Natural killer cell (primary cell): ENCODE results near the gene MEGF6. TPM values are rescaled to one million over a fixed set of nuclear protein-coding genes. Genes with fewer than 3 reads are reported as not detected.

Experiments used
- ATAC-seq, 3 donors: fragments of 150-1000 bp in 2 of 3; fragments of 200-7000 bp in 1 of 3; cut with Tn5 transposase; 1 replicate in 1 of 3; 2 replicates in 2 of 3; pipeline ENCODE4 v1.10.0; 2021; ENCODE audit warnings: mild to moderate bottlenecking in 2 of 3, moderate library complexity in 2 of 3
- DNase-seq, 2 donors: peaks; one replicate each; pipeline versions ENCODE4 v3.0.0 to v3.0.0-alpha.2; 2013 to 2021; ENCODE audit warnings: mixed read lengths in 1 of 2
- H3K27ac ChIP-seq: one replicate; pipeline ENCODE4 v1.5.1; 2013; ENCODE audit warnings: mild to moderate bottlenecking, low read length
- H3K27me3 ChIP-seq: one replicate; pipeline ENCODE4 v1.6.1; 2013; ENCODE audit warnings: low read length; ENCODE audit not compliant: control insufficient read depth, insufficient read depth
- H3K36me3 ChIP-seq: one replicate; pipeline ENCODE4 v1.6.1; 2013; ENCODE audit warnings: low read length; ENCODE audit not compliant: control insufficient read depth, insufficient read depth
- H3K4me1 ChIP-seq: one replicate; pipeline ENCODE4 v1.6.1; 2013; ENCODE audit warnings: low read length; ENCODE audit not compliant: control insufficient read depth, insufficient read depth
- H3K4me3 ChIP-seq: one replicate; pipeline ENCODE4 v1.5.1; 2013; ENCODE audit warnings: low read length
- H3K9me3 ChIP-seq: one replicate; pipeline ENCODE4 v1.6.1; 2013; ENCODE audit warnings: low read length; ENCODE audit not compliant: control insufficient read depth, insufficient read depth
- H3K27ac Mint-ChIP-seq, 2 donors: one replicate each; pipeline ENCODE4 v1.8.0; 2022; ENCODE audit warnings: mild to moderate bottlenecking in 2 of 2, mixed read lengths in 2 of 2, moderate library complexity in 1 of 2
- H3K27me3 Mint-ChIP-seq, 2 donors: one replicate each; pipeline ENCODE4 v1.8.0; 2022; ENCODE audit warnings: low read depth in 2 of 2, mixed read lengths in 2 of 2
- H3K36me3 Mint-ChIP-seq: one replicate; pipeline ENCODE4 v1.8.0; 2022; ENCODE audit warnings: mixed read lengths
- H3K4me1 Mint-ChIP-seq, 2 donors: one replicate each; pipeline ENCODE4 v1.8.0; 2022; ENCODE audit warnings: mixed read lengths in 2 of 2
- H3K4me3 Mint-ChIP-seq: one replicate; pipeline ENCODE4 v1.8.0; 2022; ENCODE audit warnings: mild to moderate bottlenecking, moderate library complexity, mixed read lengths
- H3K9me3 Mint-ChIP-seq, 2 donors: one replicate each; pipeline ENCODE4 v1.8.0; 2022; ENCODE audit warnings: mixed read lengths in 2 of 2
- CTCF ChIP-seq: fragments of 200-600 bp; IDR thresholded peaks from one replicate; pipeline ENCODE4 v1.8.0; 2022; ENCODE audit warnings: antibody characterized with exemption
- WGBS: methylation state at CpG from one replicate; pipeline ENCODE4 v1.1.7; 2013; ENCODE audit warnings: missing lambda C conversion rate; ENCODE audit not compliant: insufficient coverage; 5-methylcytosine and 5-hydroxymethylcytosine counted together
- intact Hi-C: fragments of 100-400 bp; cut with micrococcal nuclease; formaldehyde crosslinking; loops from one replicate; pipeline ENCODE4 v1.14.2; 2022
- total RNA-seq, 4 donors: library from RNA; stranded (reverse); fragments of 120-200 nt in 1 of 4; gene quantifications; one replicate each; pipeline versions ENCODE4 v1.2.3 to v1.2.4, GENCODE V29; 2013 to 2022

MEGF6 gene
- total RNA-seq, 3 donors from 2014 or later (not counting 1 experiment from before 2014, with no cell fraction given) = 3.1 to 15.6 (median 5.1) TPM

DNA sequence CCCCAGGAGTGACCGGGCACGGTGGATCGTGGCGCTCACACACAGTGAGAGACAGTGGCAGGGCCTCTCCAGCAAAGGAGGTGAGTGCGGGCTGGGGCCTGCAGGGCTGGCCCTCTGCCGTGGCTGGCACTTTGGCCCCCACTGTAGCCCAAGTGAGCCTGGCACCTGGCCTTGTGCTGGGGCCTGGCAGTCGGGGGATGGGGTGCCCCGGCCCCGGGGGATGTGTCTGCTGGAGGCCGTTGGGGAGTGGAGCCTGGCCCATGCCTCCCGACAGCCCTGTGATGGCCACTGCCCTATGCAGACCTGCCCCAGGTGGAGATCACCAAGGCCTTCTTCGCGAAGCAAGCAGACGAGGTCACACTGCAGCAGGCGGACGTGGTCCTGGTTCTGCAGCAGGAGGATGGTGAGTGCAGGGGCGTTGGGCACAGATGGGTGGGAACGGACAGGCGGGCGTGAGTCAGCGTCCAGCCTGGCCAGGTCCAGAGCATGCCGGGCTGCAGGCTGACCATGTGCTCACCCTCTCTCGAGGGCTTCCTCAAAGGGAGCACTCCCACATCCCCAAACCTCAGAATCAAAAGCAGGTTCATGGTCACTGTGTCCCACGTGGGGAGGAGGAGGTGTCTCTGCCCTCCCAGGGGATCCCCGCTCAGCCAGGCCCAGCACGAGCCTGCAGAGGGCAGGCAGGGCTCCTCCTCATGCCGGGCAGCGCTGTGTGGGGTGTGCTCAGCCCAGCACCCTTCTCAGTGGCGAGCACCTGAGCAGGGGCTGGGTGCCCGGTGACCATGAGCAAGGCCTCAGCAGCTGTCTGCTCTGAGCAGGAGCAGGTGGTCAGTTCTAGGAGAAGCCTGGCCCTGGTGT lies 131.6 kb downstream of the MEGF6 start:
- 79% methylated on average over 30 of the region's 30 CpGs for WGBS
- no peaks in the 10 kb centered on the region for H3K36me3 Mint-ChIP-seq

DNA sequence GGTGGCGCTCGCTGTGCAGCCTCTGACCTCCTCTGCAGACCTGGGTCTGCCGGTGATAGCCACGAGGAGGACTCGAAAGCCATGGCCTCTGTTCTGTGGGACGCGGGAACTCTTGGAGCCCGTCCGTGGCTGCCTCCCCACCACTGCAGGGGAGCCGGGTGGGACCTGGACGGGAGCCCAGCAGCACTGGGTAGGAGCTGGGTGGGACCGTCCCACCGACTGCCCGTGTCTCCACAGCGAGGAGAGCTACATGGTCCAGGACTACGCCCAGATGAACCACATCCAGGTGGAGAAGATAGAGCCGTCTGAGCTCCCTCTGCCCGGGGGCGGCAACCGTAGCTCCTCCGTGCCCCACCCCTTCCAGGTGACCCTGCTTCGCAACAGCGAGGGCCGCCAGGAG lies 133.1 kb downstream of the MEGF6 start:
- H3K9me3 ChIP-seq = no peaks in the 10 kb centered on the region

More for the DNA sequence above, 131.6 kb downstream of the MEGF6 start:
- H3K4me1 ChIP-seq = no peaks in the 10 kb centered on the region
- DNase-seq (no peak), ATAC-seq (no peak)
- no peak overlapping the region for H3K4me3 ChIP-seq
- no peaks in the 10 kb centered on the region for H3K36me3 ChIP-seq
- Mint-ChIP-seq H3K27me3 (peaks cover 0 to 2% of the 10 kb centered on the region in 2 donors), H3K4me3 (no peak overlapping the region), H3K9me3 (no peaks in the 10 kb centered on the region), H3K27ac (no peak overlapping the region), H3K4me1 (no peaks in the 10 kb centered on the region)
- no peaks in the 10 kb centered on the region for H3K27me3 ChIP-seq
- intact Hi-C loops = no loop called here
- no peak overlapping the region for H3K27ac ChIP-seq
- no peaks in the 10 kb centered on the region for H3K9me3 ChIP-seq
- TF ChIP-seq CTCF = no peak

GRCh38 chr1:3477241-3477995 lies 133.9 kb downstream of the MEGF6 start:
- Histone ChIP-seq H3K36me3 (no peaks in the 10 kb centered on the region), H3K4me1 (no peaks in the 10 kb centered on the region), H3K27me3 (no peaks in the 10 kb centered on the region), H3K27ac (no peak overlapping the region), H3K9me3 (no peaks in the 10 kb centered on the region), H3K4me3 (no peak overlapping the region)
- 74% methylated on average over 26 of the region's 28 CpGs for WGBS
- no peak overlapping the region for H3K27ac Mint-ChIP-seq
- ATAC-seq = no peak
- no peak overlapping the region for H3K4me3 Mint-ChIP-seq
- no peaks in the 10 kb centered on the region for H3K4me1 Mint-ChIP-seq
- no peak for TF ChIP-seq CTCF
- H3K36me3 Mint-ChIP-seq = no peaks in the 10 kb centered on the region
- no peak for DNase-seq
- H3K9me3 Mint-ChIP-seq = no peaks in the 10 kb centered on the region
- no peaks in the 10 kb centered on the region for H3K27me3 Mint-ChIP-seq
- intact Hi-C loops = no loop called here

More for the DNA sequence above, 133.1 kb downstream of the MEGF6 start:
- no peaks in the 10 kb centered on the region for H3K27me3 ChIP-seq
- H3K4me1 Mint-ChIP-seq = no peaks in the 10 kb centered on the region
- no peaks in the 10 kb centered on the region for H3K36me3 Mint-ChIP-seq
- DNase-seq (no peak), ATAC-seq (no peak)
- H3K4me3 ChIP-seq = no peak overlapping the region
- no peaks in the 10 kb centered on the region for H3K36me3 ChIP-seq
- no peaks in the 10 kb centered on the region for H3K27me3 Mint-ChIP-seq
- 84% methylated on average over 24 of the region's 24 CpGs for WGBS
- no peak for TF ChIP-seq CTCF
- H3K27ac ChIP-seq = no peak overlapping the region
- no peaks in the 10 kb centered on the region for H3K9me3 Mint-ChIP-seq
- intact Hi-C loops = no loop called here
- H3K4me3 Mint-ChIP-seq = no peak overlapping the region
- H3K27ac Mint-ChIP-seq = no peak overlapping the region
- H3K4me1 ChIP-seq = no peaks in the 10 kb centered on the region
